UCSD-AML1 (cell line): Measurements from ENCODE around the gene ZNF689.

ENCODE experiments used
- DNase-seq: peaks from one replicate; lab custom pipeline; 2025; ENCODE audit not compliant: unreplicated experiment; lab: John Stamatoyannopoulos, UW

The ZNF689 gene

GRCh38 chr16:30609926-30610839 lies at the start of gene ZNF689:
Gene ZNF689, minus strand, starts transcription at chr16:30610389. Its CDS starts 348 bp downstream, at chr16:30610041.
- peak; percentile 96 for DNase-seq

GRCh38 chr16:30658731-30659506 lies 48.7 kb upstream of the ZNF689 start:
- no peak for DNase-seq

GRCh38 chr16:30657866-30658730 lies 47.9 kb upstream of the ZNF689 start, which contains the start of gene FBRS:
Gene FBRS, plus strand, starts transcription at chr16:30658431. Its CDS starts 1,088 bp downstream, at chr16:30659519.
- DNase-seq = peak; percentile 100

- no peak for DNase-seq
These were observed 47.0 kb upstream of the ZNF689 start for GRCh38 chr16:30656974-30657865.

- DNase-seq = no peak
These were observed 46.2 kb upstream of the ZNF689 start for GRCh38 chr16:30656388-30656787.

- DNase-seq = no peak
These were observed 45.7 kb upstream of the ZNF689 start for GRCh38 chr16:30655815-30656347.

GRCh38 chr16:30654856-30655255 lies 44.7 kb upstream of the ZNF689 start:
- no peak for DNase-seq

GRCh38 chr16:30652718-30653117 lies 42.5 kb upstream of the ZNF689 start:
- DNase-seq = no peak

- no peak for DNase-seq
These were observed 41.8 kb upstream of the ZNF689 start for GRCh38 chr16:30652005-30652296.

- DNase-seq = peak; percentile 85
These were observed 41.2 kb upstream of the ZNF689 start for GRCh38 chr16:30651124-30652004.

GRCh38 chr16:30650369-30651123 lies 40.4 kb upstream of the ZNF689 start, which contains the start of gene PRR14:
Gene PRR14, plus strand, starts transcription at chr16:30650960. Its CDS starts 686 bp downstream, at chr16:30651646.
- peak; percentile 100 for DNase-seq

GRCh38 chr16:30649725-30650368 lies 39.7 kb upstream of the ZNF689 start:
- DNase-seq = peak; percentile 61

GRCh38 chr16:30647274-30647571 lies 37.0 kb upstream of the ZNF689 start:
- no peak for DNase-seq

GRCh38 chr16:30645727-30646126 lies 35.5 kb upstream of the ZNF689 start:
- no peak for DNase-seq

GRCh38 chr16:30644334-30644830 lies 34.2 kb upstream of the ZNF689 start:
- no peak for DNase-seq

GRCh38 chr16:30641378-30641982 lies 31.3 kb upstream of the ZNF689 start:
- DNase-seq = no peak

- DNase-seq = no peak
These were observed 27.8 kb upstream of the ZNF689 start for GRCh38 chr16:30637944-30638343.
